ENCODE data around the gene KRTAP19-1. TPM values are rescaled to one million over a fixed set of nuclear protein-coding genes. Genes with fewer than 3 reads are reported as not detected.

KRTAP19-1 gene
- total RNA-seq, 1 experiment from 2014 or later: not detected

DNA sequence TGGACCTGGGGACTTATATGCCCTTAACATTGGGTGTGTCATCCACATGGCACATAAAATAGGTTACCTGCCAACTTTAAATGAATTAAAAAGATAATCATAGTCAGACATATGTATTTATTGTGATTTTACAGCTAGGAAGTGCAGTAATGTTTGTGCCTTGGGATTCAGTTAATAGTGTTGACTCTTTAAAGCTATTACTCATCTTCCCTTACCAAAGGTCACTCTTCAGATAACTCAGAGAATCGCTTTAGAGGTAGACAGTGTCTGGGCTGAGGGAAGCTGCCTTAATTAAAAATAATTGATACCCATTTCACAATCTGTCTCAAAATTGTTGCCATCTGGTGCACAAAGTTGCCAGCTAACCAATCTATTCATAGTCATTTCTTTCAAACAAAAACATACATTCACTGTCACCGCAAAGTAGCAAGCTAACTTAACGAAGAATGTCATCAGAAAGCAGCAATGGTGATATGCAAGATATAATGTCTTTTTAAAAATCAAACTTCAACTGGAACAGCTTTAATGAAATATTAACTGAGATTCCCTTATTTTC lies 43.1 kb downstream of the KRTAP19-1 start:
- TF ChIP-seq, protein P1, sequence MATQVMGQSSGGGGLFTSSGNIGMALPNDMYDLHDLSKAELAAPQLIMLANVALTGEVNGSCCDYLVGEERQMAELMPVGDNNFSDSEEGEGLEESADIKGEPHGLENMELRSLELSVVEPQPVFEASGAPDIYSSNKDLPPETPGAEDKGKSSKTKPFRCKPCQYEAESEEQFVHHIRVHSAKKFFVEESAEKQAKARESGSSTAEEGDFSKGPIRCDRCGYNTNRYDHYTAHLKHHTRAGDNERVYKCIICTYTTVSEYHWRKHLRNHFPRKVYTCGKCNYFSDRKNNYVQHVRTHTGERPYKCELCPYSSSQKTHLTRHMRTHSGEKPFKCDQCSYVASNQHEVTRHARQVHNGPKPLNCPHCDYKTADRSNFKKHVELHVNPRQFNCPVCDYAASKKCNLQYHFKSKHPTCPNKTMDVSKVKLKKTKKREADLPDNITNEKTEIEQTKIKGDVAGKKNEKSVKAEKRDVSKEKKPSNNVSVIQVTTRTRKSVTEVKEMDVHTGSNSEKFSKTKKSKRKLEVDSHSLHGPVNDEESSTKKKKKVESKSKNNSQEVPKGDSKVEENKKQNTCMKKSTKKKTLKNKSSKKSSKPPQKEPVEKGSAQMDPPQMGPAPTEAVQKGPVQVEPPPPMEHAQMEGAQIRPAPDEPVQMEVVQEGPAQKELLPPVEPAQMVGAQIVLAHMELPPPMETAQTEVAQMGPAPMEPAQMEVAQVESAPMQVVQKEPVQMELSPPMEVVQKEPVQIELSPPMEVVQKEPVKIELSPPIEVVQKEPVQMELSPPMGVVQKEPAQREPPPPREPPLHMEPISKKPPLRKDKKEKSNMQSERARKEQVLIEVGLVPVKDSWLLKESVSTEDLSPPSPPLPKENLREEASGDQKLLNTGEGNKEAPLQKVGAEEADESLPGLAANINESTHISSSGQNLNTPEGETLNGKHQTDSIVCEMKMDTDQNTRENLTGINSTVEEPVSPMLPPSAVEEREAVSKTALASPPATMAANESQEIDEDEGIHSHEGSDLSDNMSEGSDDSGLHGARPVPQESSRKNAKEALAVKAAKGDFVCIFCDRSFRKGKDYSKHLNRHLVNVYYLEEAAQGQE (IDR thresholded peaks at IDR 0.05; ENCODE audit: insufficient read depth in 1 of 2, low read depth in 2 of 2, low read length in 1 of 2): no peak
- TF ChIP-seq TCF7L2 (IDR thresholded peaks at IDR 0.05; ENCODE audit: low read depth, low read length): no peak
- TF ChIP-seq SIN3A (IDR thresholded peaks at IDR 0.05; ENCODE audit: borderline replicate concordance, insufficient read depth, low read depth, low read length): no peak
- no peak for DNase-seq (ENCODE audit: low read depth, low spot score)
- BruUV-seq (replicated peaks): no TSS peak
- no peaks in the 10 kb centered on the region for H3K36me3 ChIP-seq (ENCODE audit: control insufficient read depth, insufficient read depth, low read length)
- CTCF ChIA-PET: no interaction called here
- intact Hi-C loops (cut with micrococcal nuclease; ENCODE audit: unreplicated experiment) (no loop called here), in situ Hi-C loops (cut with HindIII; ENCODE audit: low pct_unique_long_range_greater_than_20kb, low sequenced_read_pairs) (no loop called here)
- no peak overlapping the region for H3K4me3 ChIP-seq (ENCODE audit: low read depth in 2 of 2, low read length in 2 of 2)
- no peak for ATAC-seq
- H3K9me3 ChIP-seq (ENCODE audit: control insufficient read depth, insufficient read depth, low read depth, low read length): no peaks in the 10 kb centered on the region
- H3K27me3 ChIP-seq (ENCODE audit: control insufficient read depth, insufficient read depth, low read length): no peaks in the 10 kb centered on the region
- no peaks in the 10 kb centered on the region for H3K4me1 ChIP-seq (ENCODE audit: control insufficient read depth, insufficient read depth, low read length)
- no peak overlapping the region for H3K27ac ChIP-seq (ENCODE audit: low read length)
- POLR2A ChIA-PET: no interaction called here

DNA sequence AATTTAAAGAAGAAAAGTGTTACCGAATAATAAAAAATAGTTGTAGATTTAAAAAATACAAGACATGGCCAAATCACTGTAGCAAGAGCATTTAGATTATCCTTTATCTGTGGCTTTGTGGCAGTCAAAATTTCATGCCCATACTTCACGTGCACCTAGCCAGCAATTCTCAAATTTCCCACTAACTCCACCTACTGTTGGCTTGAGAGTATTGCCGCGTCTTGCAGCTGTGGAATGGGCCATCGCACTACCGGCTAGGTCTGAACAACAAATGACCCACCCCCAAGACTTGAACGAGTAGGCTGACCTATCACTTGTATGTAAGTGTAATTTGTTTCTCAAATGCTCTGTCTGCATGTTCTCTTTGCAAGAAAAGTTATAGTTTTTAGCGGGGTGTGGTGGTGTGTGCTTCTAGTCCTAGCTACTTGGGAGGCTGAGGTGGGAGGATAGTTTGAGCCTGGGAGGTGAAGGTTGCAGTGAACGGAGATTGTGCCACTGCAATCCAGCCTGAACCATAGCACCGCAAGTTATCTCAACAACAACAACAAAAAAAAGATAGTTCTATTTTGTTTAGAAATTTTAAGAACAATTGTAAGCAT lies 46.0 kb downstream of the KRTAP19-1 start:
- in situ Hi-C loops (cut with HindIII; ENCODE audit: low pct_unique_long_range_greater_than_20kb, low sequenced_read_pairs) (no loop called here), intact Hi-C loops (cut with micrococcal nuclease; ENCODE audit: unreplicated experiment) (no loop called here)
- TF ChIP-seq, protein P1 (IDR thresholded peaks at IDR 0.05; ENCODE audit: insufficient read depth in 1 of 2, low read depth in 2 of 2, low read length in 1 of 2): no peak
- TF ChIP-seq, protein P2, sequence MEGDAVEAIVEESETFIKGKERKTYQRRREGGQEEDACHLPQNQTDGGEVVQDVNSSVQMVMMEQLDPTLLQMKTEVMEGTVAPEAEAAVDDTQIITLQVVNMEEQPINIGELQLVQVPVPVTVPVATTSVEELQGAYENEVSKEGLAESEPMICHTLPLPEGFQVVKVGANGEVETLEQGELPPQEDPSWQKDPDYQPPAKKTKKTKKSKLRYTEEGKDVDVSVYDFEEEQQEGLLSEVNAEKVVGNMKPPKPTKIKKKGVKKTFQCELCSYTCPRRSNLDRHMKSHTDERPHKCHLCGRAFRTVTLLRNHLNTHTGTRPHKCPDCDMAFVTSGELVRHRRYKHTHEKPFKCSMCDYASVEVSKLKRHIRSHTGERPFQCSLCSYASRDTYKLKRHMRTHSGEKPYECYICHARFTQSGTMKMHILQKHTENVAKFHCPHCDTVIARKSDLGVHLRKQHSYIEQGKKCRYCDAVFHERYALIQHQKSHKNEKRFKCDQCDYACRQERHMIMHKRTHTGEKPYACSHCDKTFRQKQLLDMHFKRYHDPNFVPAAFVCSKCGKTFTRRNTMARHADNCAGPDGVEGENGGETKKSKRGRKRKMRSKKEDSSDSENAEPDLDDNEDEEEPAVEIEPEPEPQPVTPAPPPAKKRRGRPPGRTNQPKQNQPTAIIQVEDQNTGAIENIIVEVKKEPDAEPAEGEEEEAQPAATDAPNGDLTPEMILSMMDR (IDR thresholded peaks at IDR 0.05): peak; percentile 66
- peak; percentile 0 for DNase-seq (ENCODE audit: low read depth, low spot score)
- no peaks in the 10 kb centered on the region for H3K4me1 ChIP-seq (ENCODE audit: control insufficient read depth, insufficient read depth, low read length)
- H3K27ac ChIP-seq (ENCODE audit: low read length): no peak overlapping the region
- no peaks in the 10 kb centered on the region for H3K9me3 ChIP-seq (ENCODE audit: control insufficient read depth, insufficient read depth, low read depth, low read length)
- POLR2A ChIA-PET: no interaction called here
- BruUV-seq (replicated peaks): no TSS peak
- no peak overlapping the region for H3K4me3 ChIP-seq (ENCODE audit: low read depth in 2 of 2, low read length in 2 of 2)
- no peaks in the 10 kb centered on the region for H3K27me3 ChIP-seq (ENCODE audit: control insufficient read depth, insufficient read depth, low read length)
- ATAC-seq: no peak
- H3K36me3 ChIP-seq (ENCODE audit: control insufficient read depth, insufficient read depth, low read length): no peaks in the 10 kb centered on the region
- CTCF ChIA-PET: no interaction called here

Measured in Panc1 (cell line).